Measurements from ENCODE around the gene PTPRU. TPM values are rescaled to one million over a fixed set of nuclear protein-coding genes. Genes with fewer than 3 reads are reported as not detected.

PTPRU gene
- total RNA-seq, 1 experiment from 2014 or later, result 45.5 TPM

GRCh38 chr1:29264773-29265389 lies 28.6 kb downstream of the PTPRU start:
- no peak overlapping the region for H4K91ac ChIP-seq (ENCODE audit: insufficient read length, low read depth, low read length)
- H3K23me2 ChIP-seq (ENCODE audit: insufficient read length, low read depth, low read length, poor library complexity, severe bottlenecking), result peaks cover 8% of the 10 kb centered on the region
- H3K36me3 Mint-ChIP-seq (ENCODE audit: insufficient read depth in 1 of 3, low read depth in 3 of 3), result peaks cover 8 to 20% (median 17%) of the 10 kb centered on the region in 3 experiments
- H2AK5ac ChIP-seq (ENCODE audit: insufficient read length, low read length), result no peak overlapping the region
- no peak overlapping the region for H3K27ac ChIP-seq (ENCODE audit: insufficient read length, low read depth, low read length)
- H3K4ac ChIP-seq (ENCODE audit: low read depth, low read length), result no peak overlapping the region
- no peaks in the 10 kb centered on the region for H3K9me3 ChIP-seq (ENCODE audit: control insufficient read depth, low read depth, low read length)
- H3K4me1 ChIP-seq (ENCODE audit: insufficient read depth, low read length), result no peaks in the 10 kb centered on the region
- no peak overlapping the region for H3K4me3 Mint-ChIP-seq
- H3K79me2 ChIP-seq (ENCODE audit: insufficient read depth, low read length), result no peaks in the 10 kb centered on the region
- peaks cover 3% of the 10 kb centered on the region in 2 experiments; a peak in 4 of 5 replicates for H3K9me3 Mint-ChIP-seq
- H4K5ac ChIP-seq (ENCODE audit: insufficient read length, low read depth, low read length), result no peak overlapping the region
- no peak overlapping the region for H4K8ac ChIP-seq (replicated peaks; ENCODE audit: insufficient read length, low read depth, low read length)
- H4K20me1 ChIP-seq (ENCODE audit: control insufficient read depth, insufficient read depth, insufficient read length), result no peaks in the 10 kb centered on the region
- H2BK120ac ChIP-seq (ENCODE audit: low read depth, low read length, poor library complexity, severe bottlenecking), result no peak overlapping the region
- no peak for TF ChIP-seq CTCF (conservative IDR thresholded peaks at IDR 0.05)
- H3K4me1 Mint-ChIP-seq, result peaks cover 8 to 13% of the 10 kb centered on the region in 2 experiments
- no peak overlapping the region for H3K23ac ChIP-seq (ENCODE audit: insufficient read length, low read depth, low read length)
- H2AFZ ChIP-seq (ENCODE audit: low read length), result no peak overlapping the region
- H3K14ac ChIP-seq (ENCODE audit: insufficient read depth, low read length), result no peak overlapping the region
- no peak overlapping the region for H2BK12ac ChIP-seq (ENCODE audit: insufficient read length, low read depth, low read length)
- no peaks in the 10 kb centered on the region for H3K79me1 ChIP-seq (ENCODE audit: insufficient read depth, low read depth, low read length, poor library complexity, severe bottlenecking)
- no peak overlapping the region for H3K4me2 ChIP-seq (ENCODE audit: insufficient read depth, insufficient read length, low read length)
- H3T11ph ChIP-seq (ENCODE audit: low read length), result no peak overlapping the region
- no peak overlapping the region for H2BK15ac ChIP-seq (ENCODE audit: low read depth, low read length)
- no peaks in the 10 kb centered on the region for H3K27me3 Mint-ChIP-seq (ENCODE audit: low read depth)
- H2BK20ac ChIP-seq (ENCODE audit: low read depth, low read length, poor library complexity, severe bottlenecking), result no peak overlapping the region
- H3K56ac ChIP-seq (ENCODE audit: insufficient read length, low read depth, low read length), result no peak overlapping the region
- no peaks in the 10 kb centered on the region for H3K27me3 ChIP-seq (ENCODE audit: insufficient read depth, low read length)
- no peak for DNase-seq
- no peak overlapping the region for H3K18ac ChIP-seq (ENCODE audit: insufficient read length, low read depth, low read length)
- no peak overlapping the region for H2BK5ac ChIP-seq (ENCODE audit: insufficient read length, low read length)
- H3K9ac ChIP-seq (ENCODE audit: extremely low read depth, insufficient read length, low read length), result no peak overlapping the region
- H3K27ac Mint-ChIP-seq, result no peak overlapping the region
- no CpG with 5 or more reads among the region's 4 CpGs for WGBS (ENCODE audit: extremely low coverage, insufficient read length, low lambda C conversion rate)

Data from H9 (cell line).